GM19324 (cell line): ENCODE measurements around the gene SLC37A3.
"Not testable (repeated sequence)": the region's sequence is repeated elsewhere in the genome, so short reads cannot be mapped to it uniquely, and the experiment has no call there.

ENCODE experiments used
- ATAC-seq: cut with Tn5 transposase; IDR thresholded peaks from one replicate; pipeline ENCODE4 v1.9.1; 2021; ENCODE audit warnings: mild to moderate bottlenecking, moderate library complexity; ENCODE audit not compliant: unreplicated experiment, low FRiP score

The SLC37A3 gene

DNA sequence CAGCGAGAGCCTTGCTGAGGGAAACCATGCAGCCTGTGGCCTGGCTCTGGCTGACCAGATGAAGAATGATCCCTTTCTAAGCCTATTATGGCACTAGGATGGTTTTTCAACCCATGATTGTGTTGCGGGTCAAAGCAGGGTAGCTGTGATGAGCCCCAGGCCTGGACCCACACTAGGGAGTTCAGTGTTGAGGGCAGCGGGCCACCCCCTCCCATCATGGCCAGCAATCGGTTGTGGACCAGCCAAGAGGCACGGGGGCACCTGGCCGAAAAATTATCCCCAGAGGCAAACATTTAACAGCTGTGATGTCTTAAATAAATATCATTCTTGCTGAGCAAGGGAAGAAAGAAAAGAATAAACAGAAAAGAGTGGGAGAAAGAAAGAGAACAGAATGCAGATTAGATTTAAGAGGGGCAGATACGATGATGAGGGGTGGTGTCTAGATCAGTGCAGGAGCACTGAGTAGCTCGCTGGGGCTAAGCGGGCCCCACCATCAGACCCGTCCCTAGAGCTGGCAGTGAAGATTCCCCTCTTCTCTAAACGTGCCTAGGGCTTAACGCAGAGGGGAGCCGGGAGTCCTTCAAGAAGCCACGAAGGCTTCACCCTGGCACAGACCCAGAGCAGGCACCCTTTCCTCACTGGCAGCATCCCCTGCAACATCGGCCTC, 82.7 kb downstream of the SLC37A3 start:
- ATAC-seq, result no peak

DNA sequence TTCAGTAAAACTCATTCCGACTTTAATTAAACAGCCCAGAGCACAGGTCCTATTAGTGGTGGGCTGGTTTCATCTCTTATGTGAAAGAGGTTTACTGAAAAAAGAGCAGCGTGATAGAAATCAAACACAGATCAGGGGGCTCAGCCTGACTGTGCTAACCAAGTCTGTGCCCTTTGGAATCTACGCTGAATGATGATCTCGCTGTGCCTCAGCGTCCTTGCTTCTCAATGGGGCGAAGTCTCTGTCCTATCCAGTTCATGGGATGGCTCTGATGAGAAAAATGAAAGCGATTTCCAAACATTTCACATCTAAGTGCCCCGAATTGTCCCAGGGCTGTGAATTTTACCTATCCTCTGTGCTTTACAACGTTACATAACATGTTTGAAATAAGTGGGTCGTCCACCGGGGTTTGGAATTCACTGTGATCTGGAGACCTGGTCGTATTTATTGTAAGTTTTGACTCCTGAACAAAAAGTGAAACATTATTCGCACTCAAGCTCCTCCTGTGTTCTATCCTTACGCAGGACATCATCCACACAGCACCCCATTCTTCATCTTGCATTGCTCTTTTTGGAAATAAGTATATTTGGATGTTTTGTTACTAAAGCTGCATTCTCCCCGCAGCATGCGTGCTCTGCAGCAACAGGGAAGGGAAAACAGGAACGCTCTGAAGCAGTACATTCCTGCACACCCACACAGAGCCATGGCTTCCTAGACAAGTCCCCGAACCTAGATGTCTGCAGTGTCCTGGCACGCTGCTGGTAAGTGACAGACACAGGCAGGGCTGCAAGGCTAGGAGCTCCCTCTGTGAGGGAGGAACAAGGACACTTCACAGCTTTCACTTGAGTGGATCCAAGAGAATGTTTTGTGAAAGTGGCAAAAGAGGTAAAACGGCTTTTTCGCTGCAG, 83.5 kb downstream of the SLC37A3 start:
- ATAC-seq, result no peak

DNA sequence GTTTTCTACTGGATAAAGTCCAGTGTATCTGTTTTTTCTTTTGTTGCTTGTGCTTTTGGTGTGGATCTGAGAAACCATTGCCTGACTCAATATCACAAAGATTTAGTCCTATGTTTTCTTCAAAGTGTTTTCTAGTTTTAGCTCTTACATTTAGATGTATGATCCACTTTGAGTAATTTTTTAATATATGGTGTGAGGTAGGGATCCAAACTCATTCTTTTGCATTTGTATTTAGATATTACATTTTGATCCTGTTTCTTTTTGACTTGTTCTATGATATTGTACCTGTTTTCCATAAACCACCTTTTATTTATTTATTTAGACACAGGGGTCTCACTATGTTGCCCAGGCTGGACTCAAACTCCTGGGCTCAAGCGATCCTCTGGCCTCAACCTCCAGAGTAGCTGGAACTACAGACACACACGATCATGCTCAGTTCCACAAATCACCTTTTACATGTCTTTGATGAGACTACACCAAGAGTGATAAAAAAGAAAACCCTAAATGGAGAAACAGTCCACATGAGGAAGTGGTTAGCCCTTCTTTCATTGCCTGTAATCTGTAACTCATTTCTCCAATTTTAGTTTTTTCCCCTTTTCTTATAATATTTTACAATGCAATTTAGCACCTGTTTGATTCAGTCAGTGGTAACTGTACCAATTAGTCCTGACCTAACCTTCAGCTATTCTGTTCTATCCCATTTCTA, 86.0 kb downstream of the SLC37A3 start:
- no peak for ATAC-seq

DNA sequence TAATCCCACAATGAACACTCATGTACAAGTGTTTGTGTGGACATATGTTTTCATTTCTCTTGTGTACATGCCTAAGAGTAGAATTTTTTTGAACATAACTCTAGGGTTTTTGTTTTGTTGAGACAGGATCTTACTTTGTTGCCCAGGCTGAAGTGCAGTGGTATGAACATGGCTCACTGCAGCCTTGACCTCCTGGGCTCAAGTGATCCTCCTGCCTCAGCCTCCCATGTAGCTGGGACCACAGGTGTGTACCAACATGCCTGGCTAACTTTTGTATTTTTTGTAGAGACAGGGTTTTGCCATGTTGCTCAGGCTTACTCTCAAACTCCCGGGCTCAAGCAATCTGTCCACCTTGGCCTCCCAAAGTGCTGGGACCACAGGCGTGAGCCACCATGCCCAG, 87.2 kb downstream of the SLC37A3 start:
- not testable (repeated sequence) for ATAC-seq

GRCh38 chr7:140310337-140311002, 87.9 kb downstream of the SLC37A3 start:
- ATAC-seq, result no peak

- ATAC-seq, result no peak
Measured at GRCh38 chr7:140308060-140308459, 90.3 kb downstream of the SLC37A3 start.

DNA sequence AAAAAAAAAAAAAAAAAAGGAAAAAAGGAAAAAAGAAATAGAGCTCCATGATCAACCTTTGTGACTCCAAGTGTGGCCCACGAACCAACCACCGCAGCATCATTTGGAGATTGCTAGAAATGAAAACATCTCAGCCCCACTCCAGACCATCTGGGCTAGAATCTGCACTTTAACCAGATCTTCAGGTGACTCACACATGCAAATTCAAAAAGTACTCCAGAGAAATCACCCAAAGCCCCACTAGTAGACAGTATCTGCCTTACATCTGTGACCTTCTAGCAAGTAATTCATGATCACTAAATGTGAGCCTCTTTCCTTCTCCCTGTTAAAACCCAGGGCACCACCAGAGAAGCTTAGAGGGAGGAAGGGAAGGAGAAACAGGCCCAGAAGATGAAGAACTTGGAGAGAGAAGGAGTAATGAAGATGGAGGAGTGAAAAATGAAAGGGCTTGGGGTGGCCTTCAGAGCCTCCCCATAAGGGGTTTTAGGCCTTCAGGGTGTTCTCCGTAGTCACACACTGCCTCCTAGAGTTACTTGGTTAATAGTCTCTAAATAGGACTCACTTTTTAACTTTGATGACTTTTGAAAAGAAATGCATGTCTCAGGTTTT, 94.0 kb downstream of the SLC37A3 start:
- ATAC-seq, result no peak

DNA sequence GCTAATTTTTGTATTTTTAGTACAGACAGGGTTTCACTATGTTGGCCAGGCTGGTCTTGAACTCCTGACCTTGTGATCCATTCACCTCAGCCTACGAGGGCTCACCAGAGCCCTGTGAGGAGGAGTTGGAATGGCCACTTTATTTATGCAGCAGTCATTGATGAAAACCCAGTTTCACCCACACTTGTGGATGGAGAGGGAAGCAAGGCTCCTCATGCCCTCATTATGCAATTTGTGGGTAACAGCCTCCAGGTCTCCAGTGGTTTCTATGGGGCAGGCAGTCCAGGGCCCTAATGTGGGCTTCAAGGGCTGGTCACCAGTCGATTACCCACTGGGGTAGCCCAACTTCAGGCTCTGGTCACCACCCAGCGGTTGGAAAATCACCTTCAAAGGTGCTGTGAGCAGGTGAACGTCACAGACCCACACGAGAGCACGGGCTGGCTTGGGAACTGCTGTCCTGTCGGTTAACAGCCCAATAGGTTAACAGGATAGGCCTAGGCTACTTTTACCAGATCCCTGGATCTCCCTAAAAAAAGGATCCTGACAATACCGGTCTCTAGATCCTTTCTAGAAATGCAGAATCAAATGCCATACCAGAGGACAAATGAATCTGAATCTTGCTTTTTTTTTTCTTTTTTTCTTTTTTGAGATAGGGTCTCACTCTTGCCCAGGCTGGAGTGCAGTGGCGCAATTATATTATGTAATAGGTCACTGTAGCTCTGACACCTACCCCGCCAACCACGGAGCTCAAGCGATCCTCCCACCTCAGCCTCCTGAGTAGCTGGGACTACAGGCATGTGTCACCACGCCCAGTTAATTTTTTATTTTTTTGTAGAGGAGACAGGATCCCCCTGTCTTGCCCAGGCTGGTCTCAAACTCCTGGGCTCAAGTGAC, 97.8 kb downstream of the SLC37A3 start:
- ATAC-seq, result no peak

DNA sequence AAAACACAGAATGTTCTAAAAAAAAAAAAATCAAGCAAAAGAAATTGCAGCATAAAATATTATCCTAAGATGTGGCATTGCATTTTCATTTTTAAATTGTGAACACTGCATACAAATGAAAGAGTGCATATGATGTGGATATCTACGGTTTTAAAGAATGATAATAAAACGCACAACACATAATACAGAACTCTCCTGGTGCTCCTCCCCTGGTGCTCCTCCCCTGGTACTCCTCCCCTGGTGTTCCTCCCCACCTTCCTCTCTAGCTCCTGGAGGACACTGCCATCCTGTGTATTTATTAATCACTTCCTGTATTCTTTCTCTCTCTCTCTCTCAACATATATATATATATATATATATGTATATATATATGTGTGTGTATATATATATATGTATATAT, 100.1 kb downstream of the SLC37A3 start:
- no peak for ATAC-seq

GRCh38 chr7:140297192-140297591, 101.1 kb downstream of the SLC37A3 start:
- no peak for ATAC-seq

GRCh38 chr7:140295224-140295738, 103.0 kb downstream of the SLC37A3 start:
- no peak for ATAC-seq

DNA sequence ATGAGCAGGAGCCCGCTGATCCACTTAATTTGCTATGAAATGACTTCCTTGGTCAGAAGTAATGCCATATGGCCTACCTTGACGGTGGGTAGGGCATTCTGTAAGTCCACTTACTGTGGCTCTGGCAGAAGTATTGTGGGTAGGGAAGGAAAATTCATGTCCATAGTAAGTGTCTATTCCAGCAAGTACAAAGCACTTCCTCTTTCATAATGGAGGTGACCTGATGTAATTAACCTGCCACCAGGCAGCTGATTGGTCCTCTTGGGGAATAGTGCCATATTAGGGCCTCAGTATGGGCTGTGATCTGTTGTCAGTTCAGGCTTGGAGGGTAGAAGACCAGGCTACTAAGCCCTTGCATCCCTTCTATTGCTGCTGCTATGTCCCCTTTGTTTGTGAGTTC, 103.9 kb downstream of the SLC37A3 start:
- ATAC-seq, result no peak

DNA sequence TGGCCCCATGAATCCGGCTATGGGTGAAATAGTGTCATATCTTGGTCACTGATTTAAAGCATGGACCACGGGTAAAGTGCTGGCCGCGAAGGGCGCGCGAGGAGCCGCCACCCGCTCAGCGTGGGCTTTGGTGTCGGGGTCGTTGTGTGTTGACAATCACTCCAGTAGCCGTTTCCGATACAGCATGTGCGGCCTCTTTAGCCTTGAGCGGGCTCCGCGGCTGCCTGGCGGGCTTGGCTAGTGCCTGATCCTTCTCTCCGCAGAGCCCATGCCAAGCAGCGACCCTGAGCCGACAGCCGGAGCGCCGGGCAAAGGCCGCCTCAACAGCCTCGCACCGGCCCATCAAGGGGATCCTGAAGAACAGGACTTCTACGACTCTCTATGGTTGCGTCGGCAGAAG, 105.9 kb downstream of the SLC37A3 start:
- no peak for ATAC-seq

DNA sequence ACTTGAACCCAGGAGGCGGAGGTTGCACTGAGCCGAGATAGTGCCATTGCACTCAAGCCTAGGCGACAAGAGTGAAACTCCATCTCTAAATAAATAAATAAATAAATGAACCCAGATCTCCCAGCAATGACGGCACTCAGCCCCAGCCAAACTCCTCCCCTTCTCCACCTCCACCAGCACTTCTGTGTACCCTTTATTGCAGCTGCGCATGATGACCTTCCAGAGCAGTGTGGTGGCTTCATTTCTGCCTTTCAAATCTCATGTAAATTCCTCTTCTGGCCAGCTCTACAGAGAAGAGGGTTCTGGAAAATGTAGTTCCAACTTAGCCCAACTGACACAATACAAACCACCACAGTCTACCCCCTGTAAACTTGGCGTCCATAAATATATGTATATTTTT, 108.5 kb downstream of the SLC37A3 start:
- no peak for ATAC-seq

- ATAC-seq, result no peak
Measured at GRCh38 chr7:140287988-140288387, 110.3 kb downstream of the SLC37A3 start.

DNA sequence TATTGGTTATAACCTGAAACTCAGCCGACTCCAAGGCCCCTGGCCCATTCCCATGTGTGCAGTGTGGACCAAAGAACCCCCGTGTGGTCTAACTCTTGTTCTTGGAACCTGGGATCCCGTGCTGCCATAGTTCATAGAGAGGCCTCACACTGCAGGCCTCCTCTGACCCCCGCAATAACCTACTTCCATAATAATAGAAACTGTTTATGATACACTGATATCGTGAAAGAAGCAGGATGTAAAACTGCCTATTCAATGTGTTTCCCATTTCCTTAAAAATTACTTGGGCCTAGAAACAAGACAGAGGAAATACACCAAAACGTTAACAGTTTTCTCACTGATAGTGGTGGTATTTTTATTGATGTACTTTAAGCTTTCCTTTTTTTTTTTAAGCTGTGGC, 112.4 kb downstream of the SLC37A3 start:
- no peak for ATAC-seq

DNA sequence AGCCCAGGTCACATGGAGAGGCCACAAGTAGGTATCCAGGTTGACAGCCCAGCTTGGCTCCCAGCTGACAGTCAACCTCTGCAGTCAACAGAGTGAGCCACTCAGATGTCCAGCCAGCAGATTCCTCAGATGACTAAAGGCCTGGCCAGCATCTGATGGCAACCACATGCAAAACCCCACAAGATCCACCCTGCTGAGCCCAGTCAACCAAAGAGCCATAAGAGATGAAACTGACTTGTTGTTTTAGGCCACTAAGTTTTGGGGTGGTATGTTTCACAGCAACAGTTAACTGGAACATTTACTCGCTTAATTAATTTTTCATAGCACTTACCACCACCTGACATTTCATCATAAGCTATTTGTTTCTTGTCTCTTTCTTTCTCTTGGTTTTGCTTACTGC, 114.3 kb downstream of the SLC37A3 start:
- no peak for ATAC-seq
